Stomach (tissue), 9 donors: ENCODE measurements around the gene SMURF1. TPM values are rescaled to one million over a fixed set of nuclear protein-coding genes. Genes with fewer than 3 reads are reported as not detected.

Source experiments
- DNase-seq, 2 donors: peaks; one replicate each; pipeline versions ENCODE4 v3.0.0 to v3.0.0-alpha.2; 2013 to 2019
- H3K27ac ChIP-seq, 5 donors: fragments of 200-600 bp in 4 of 5; sonication (generic) in 4 of 5; one replicate each; pipeline ENCODE4 v1.5.1; 2013 to 2019; ENCODE audit warnings: mild to moderate bottlenecking in 1 of 5, moderate library complexity in 1 of 5
- H3K27me3 ChIP-seq, 3 donors: fragments of 200-600 bp; sonication (generic); one replicate each; pipeline ENCODE4 v1.5.1; 2017 to 2019; ENCODE audit warnings: mixed run types in 1 of 3
- H3K36me3 ChIP-seq, 4 donors: fragments of 200-600 bp; sonication (generic); 1 replicate in 3 of 4; 2 replicates in 1 of 4; pipeline ENCODE4 v1.5.1; 2016 to 2019
- H3K4me1 ChIP-seq, 4 donors: fragments of 200-600 bp; sonication (generic); one replicate each; pipeline ENCODE4 v1.5.1; 2016 to 2019
- H3K4me3 ChIP-seq, 4 donors: fragments of 200-600 bp; sonication (generic) in 3 of 4; one replicate each; pipeline ENCODE4 v1.5.1; 2016 to 2019; ENCODE audit warnings: mild to moderate bottlenecking in 1 of 4
- H3K9me3 ChIP-seq, 4 donors: fragments of 200-600 bp; sonication (generic); one replicate each; pipeline ENCODE4 v1.5.1; 2016 to 2019
- CTCF ChIP-seq, 7 experiments: fragments of 450-650 bp in 4 of 7; fragments of 200-600 bp in 3 of 7; sonication (generic) in 3 of 7; IDR thresholded peaks; one replicate each; pipeline ENCODE4 v1.5.1; 2016 to 2019; ENCODE audit warnings: antibody characterized with exemption in 7 of 7, control low read depth in 2 of 7, mild to moderate bottlenecking in 1 of 7
- EP300 ChIP-seq: sonication (generic); formaldehyde crosslinking; IDR thresholded peaks from one replicate; pipeline ENCODE4 v1.6.1; 2017; ENCODE audit warnings: antibody characterized with exemption
- POLR2A ChIP-seq, 4 donors: fragments of 450-650 bp; IDR thresholded peaks; one replicate each; pipeline ENCODE4 v1.6.1; 2016; ENCODE audit warnings: antibody characterized with exemption in 4 of 4, control low read depth in 2 of 4, mild to moderate bottlenecking in 1 of 4, moderate library complexity in 1 of 4
- POLR2AphosphoS5 ChIP-seq, 3 donors: sonication (generic); formaldehyde crosslinking; IDR thresholded peaks; one replicate each; pipeline ENCODE4 v1.6.1; 2016; ENCODE audit warnings: antibody characterized with exemption in 3 of 3
- WGBS, 5 donors: extraction: QIAGEN DNeasy Blood & Tissue Kit in 3 of 5; methylation state at CpG; one replicate each; pipeline versions ENCODE4 v1.1.5 to v1.1.7; 2013 to 2018; 5-methylcytosine and 5-hydroxymethylcytosine counted together
- intact Hi-C: fragments of 100-400 bp; cut with DNase I; formaldehyde crosslinking; loops from one replicate; pipeline ENCODE4 v1.15.1; 2023; ENCODE audit warnings: low total_unique reads
- polyA plus RNA-seq, 3 donors: library from polyadenylated mRNA; stranded (reverse); fragments of 200-250 nt; gene quantifications; one replicate each; pipeline ENCODE4 v1.2.3, GENCODE V29; 2013
- total RNA-seq, 5 donors: library from RNA; depleted of rRNA; stranded (reverse); fragments of >200 nt; gene quantifications; one replicate each; pipeline versions ENCODE4 v1.1.0 to v1.2.3, GENCODE V29; 2014 to 2016
- donor health status: healthy with polysubstance abuse.
- donor health status: Bipolar disorder and iron deficiency.
- donor health status: healthy.

SMURF1 gene
- total and polyA plus RNA-seq, 8 donors = 8.0 to 46.8 (median 31.8) TPM

DNA sequence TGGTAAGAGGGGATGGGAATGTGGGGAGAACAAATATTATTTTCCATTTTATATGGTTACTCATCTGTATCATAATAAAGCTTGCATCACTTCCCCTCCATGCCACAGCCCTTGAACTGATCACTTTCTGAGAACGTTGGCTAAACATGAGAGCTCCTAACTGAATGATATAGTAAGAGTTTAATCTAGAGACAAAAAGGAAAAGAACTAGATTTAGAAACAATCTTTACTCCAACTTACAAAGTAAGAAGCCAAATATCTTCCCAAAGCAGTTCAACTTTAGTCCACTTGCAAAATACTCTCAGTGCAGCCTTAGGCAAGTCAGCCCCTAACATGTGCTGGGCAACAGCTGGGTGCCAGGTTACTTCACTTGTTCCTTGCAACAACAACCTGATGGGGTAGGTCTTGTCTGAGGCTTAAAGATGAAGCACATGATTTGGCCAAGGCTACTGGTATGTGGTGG, 20.3 kb downstream of the SMURF1 start:
- no peak overlapping the region for H3K4me3 ChIP-seq
- no peaks in the 10 kb centered on the region for H3K9me3 ChIP-seq
- intact Hi-C loops = no loop called here
- no peak for DNase-seq
- H3K27ac ChIP-seq = peak overlapping the region; percentile 2 to 80 (median 71)
- H3K4me1 ChIP-seq = peaks cover 52 to 98% (median 81%) of the 10 kb centered on the region in 4 donors
- H3K27me3 ChIP-seq = no peaks in the 10 kb centered on the region
- no peak for TF ChIP-seq EP300
- TF ChIP-seq CTCF (IDR thresholded peaks at IDR 0.05) = no peak
- peaks cover 0 to 7% (median 0%) of the 10 kb centered on the region in 4 donors for H3K36me3 ChIP-seq
- 18 to 35% (median 24%) methylated on average over 1 of the region's 1 CpG for WGBS, 5 donors

DNA sequence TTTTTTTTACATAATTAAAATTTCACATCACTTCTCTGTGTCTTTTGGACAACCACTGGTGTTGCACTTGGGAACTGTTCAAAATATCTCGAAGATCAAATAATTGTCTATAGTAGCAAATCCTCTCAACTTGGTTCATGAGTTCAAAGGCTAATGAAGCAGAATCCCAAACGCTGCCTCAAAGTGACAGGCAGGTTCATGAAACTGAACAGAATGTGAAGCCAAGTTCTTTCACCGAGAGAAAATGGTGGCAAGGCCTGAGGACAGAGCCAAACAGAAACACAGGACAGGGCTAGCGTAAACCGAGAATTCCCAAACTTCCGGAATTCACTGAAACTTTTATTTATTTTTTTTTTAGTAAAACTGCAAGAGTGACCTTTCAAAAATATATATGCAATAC, 21.1 kb downstream of the SMURF1 start:
- H3K4me1 ChIP-seq = peaks cover 44 to 96% (median 81%) of the 10 kb centered on the region in 4 donors
- H3K27ac ChIP-seq = peak overlapping the region in 3 of 5 donors; percentile 69 to 80 (median 71)
- no peaks in the 10 kb centered on the region for H3K9me3 ChIP-seq
- peaks cover 0 to 7% (median 0%) of the 10 kb centered on the region in 4 donors for H3K36me3 ChIP-seq
- intact Hi-C loops = no loop called here
- no peak overlapping the region for H3K4me3 ChIP-seq
- H3K27me3 ChIP-seq = no peaks in the 10 kb centered on the region
- no peak for DNase-seq
- WGBS, 5 donors = 75 to 91% (median 88%) methylated on average over 6 of the region's 6 CpGs
- TF ChIP-seq EP300 (no peak), CTCF (IDR thresholded peaks at IDR 0.05) (no peak), POLR2A (IDR thresholded peaks at IDR 0.05) (no peak), POLR2AphosphoS5 (IDR thresholded peaks at IDR 0.05) (no peak)

DNA sequence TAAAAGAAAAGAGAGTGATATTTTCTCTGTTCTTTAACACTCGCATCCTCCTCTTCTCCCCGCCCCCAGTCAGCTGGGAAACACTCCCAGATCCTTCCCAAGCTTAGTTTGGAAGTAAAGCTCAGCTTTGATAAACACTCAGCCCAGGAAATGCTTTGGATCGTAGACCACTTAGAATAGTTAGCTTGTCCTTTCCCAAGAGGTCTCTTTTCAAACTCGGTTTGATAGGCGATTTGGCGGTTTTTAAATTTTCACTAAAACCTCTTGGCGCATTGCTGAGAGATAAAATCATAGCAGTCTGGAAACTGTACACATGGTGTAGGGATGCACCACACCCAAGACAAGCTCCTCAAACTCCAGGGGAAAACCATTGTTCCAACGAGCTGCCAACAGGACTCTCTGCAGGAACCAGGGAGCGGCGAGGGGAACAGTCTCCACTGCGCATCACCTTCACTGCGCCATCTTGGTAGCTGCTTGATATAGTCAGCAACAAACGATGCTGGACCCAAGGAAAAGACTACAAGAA, 22.3 kb downstream of the SMURF1 start:
- no peak for TF ChIP-seq EP300
- TF ChIP-seq POLR2AphosphoS5 (IDR thresholded peaks at IDR 0.05) = no peak
- no peak for TF ChIP-seq CTCF (IDR thresholded peaks at IDR 0.05)
- no peak for TF ChIP-seq POLR2A (IDR thresholded peaks at IDR 0.05)
- 56 to 71% (median 67%) methylated on average over 13 of the region's 13 CpGs for WGBS, 5 donors
- Histone ChIP-seq H3K27me3 (no peaks in the 10 kb centered on the region), H3K4me3 (no peak overlapping the region), H3K27ac (peak overlapping the region in 4 of 5 donors; percentile 71 to 77 (median 74)), H3K36me3 (peaks cover 0 to 7% (median 0%) of the 10 kb centered on the region in 4 donors), H3K4me1 (peaks cover 33 to 85% (median 69%) of the 10 kb centered on the region in 4 donors), H3K9me3 (no peaks in the 10 kb centered on the region)
- intact Hi-C loops = no loop called here
- DNase-seq = peak in 1 of 2 donors; percentile 77

DNA sequence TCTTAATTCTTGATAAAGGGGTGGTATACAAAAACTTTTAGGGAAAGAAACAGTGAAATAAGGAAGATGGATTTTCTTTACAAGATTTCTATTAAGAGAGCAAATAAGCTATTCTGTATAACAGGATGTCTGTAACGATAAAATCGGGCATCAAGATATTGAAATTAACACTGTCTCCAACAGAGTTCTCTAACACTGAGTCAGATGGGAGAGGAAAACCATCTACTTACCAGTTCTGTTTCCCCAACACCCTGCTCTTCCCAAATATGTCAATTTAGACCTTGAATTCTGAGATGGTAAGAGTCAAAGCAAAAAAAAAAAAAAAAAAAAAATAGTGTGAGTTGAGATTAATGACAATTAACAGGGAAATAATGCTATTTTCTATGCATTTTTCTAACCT, 23.0 kb downstream of the SMURF1 start:
- DNase-seq = no peak
- Histone ChIP-seq H3K4me1 (peaks cover 27 to 78% (median 63%) of the 10 kb centered on the region in 4 donors), H3K27me3 (no peaks in the 10 kb centered on the region), H3K4me3 (no peak overlapping the region), H3K27ac (peak overlapping the region in 4 of 5 donors; percentile 71 to 77 (median 74)), H3K36me3 (peaks cover 0 to 7% (median 0%) of the 10 kb centered on the region in 4 donors), H3K9me3 (no peaks in the 10 kb centered on the region)
- no peak for TF ChIP-seq EP300
- TF ChIP-seq POLR2A (IDR thresholded peaks at IDR 0.05) = no peak
- TF ChIP-seq CTCF (IDR thresholded peaks at IDR 0.05) = no peak
- TF ChIP-seq POLR2AphosphoS5 (IDR thresholded peaks at IDR 0.05) = no peak
- intact Hi-C loops = no loop called here
- 42 to 59% (median 54%) methylated on average over 2 of the region's 2 CpGs for WGBS, 5 donors
